HG03558 (cell line): ENCODE data around the gene STK10.
A peak's percentile ranks its signal among the peaks of the same experiment; 100 is the strongest.
"Not testable (repeated sequence)": the region's sequence is repeated elsewhere in the genome, so short reads cannot be mapped to it uniquely, and the experiment has no call there.

ENCODE experiments used
- ATAC-seq: cut with Tn5 transposase; IDR thresholded peaks from one replicate; pipeline ENCODE4 v1.9.1; 2021; ENCODE audit warnings: moderate number of reproducible peaks; ENCODE audit not compliant: unreplicated experiment; ENCODE audit errors: extremely low read depth

Gene STK10

DNA sequence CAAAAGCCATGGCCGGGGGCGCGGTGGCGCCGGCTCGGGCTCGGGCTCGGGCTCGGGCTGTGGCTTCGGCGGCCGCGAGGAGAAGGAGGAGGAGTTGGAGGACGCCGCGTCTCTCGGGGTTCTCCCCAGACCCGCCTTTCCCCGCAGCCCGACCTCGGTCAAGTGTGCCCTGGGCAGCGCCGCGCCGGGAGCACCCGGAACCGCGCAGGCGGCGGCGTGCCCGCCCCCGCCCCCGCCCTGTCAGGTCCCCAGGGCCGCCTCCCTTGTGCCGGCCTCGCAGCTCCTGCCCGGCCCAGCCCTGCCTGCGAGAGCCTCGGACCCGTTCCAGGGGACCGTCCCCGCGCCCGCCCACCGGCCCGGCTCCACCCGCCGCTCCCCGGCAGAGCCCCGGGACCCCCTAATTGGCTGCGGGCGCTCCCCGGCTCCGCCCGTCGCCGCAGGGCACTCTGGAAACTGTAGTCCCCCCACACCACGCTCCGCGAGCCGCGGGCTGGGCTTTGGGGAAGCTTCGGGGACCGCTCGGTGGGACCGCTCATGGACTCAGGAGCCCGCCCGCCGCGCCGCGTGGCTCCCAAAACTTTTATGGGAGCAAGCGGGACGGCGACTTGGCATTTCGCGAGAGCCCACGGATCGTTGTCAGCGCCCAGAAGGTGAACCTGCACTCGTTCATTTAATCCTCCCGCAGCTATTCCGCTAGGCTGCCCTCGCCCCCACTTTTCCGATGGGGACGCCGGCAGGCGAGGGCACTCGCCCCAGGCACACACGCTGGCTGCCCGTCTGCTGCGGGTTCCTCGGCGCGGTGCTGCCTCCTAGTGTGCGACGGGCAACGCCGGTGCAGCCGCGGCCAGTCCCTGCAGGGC, at the start of gene STK10:
STK10 (minus strand) TSS at position 192 of the 860 bp plus-strand sequence; CDS start at position 10, 182 bp downstream.
- peak; percentile 45 for ATAC-seq

DNA sequence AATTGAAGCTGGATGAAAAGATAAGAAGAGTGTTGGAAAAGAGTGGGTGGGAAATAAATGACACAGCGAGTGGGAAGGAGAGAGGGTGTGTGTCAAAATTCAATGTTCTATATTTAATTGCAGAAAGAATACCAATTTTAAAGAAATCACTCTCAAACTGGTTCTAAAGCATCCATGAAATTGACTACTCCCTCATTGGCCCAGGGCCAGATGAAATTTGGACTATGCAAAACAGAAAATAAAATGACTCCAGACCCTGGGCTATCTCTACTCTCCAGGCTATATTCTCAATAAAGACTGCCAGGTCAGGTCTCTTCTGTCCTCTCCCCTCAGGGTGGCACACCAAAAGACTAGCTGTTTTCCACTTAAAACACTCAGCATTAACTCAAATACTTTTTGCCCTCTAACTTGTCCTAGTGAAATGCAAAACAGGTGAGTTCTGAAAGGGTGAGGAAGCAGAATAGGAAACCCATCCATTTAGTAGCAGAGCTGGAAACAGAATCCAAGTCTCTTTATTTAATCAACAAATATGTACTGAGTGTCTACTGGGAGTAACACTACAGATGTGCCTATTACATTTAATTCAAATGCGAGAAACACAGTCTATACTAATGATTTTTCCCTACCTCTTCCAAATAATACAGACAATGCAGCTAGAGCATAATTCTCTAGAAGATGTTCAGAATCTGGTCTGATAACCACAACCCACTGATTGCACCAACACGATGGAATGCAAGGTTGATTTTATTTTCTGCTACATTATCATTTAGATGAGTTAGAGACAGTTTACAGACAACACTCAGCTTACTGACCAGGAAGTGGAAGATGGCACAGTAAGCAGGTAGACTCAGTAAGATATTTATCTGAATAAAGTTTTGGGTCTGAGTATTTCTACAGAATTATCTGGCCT, 48.1 kb upstream of the STK10 start:
- no peak for ATAC-seq

DNA sequence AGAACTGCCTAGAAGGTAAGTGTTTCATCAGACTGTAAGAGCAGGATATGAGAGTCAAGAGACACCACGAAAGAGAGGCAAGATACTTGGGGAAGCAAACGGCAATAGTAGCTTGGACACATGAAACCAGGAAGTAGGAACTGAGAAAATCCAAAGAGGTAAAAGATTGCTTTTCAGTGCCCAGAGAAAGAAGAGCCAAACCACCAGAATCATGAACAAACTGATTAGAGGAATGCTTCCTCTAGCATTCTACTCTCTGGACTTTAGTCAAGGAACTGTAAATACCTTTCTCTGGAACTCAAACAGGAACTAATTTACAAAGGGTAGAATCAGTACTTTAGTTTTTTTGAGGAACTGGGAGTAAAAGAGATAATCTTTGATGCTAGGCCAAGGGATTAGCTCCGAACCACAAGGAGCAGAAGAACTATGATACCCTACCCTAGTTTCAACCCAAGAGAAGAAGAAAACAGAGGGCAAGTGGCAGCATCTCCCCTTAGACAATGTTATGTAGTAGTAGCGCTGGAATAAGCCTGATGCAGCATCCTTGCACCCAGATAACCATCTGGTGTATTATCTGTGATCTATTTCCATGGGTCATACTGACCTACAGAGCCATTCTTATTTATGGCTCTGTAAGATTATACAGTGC, 47.2 kb upstream of the STK10 start:
- ATAC-seq: no peak

DNA sequence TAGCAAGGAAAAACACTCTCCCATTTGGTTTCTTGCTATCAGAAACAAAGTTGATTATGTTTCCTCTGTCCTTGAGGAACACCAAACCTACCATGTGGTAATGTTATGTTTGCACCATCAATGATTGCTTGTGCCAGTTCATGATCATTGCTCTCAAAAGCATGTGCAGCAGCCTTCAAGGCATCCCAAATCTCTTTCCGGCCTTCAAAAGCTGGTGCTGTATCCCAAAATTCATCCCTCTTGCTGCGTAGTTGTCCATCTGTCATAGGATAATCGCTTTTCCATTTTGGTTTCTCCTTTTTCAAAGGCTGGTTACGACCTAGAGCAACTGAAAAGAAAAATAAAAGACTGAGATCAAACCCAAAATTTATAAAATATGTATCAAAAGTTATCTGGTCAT, 46.0 kb upstream of the STK10 start:
- ATAC-seq: no peak

DNA sequence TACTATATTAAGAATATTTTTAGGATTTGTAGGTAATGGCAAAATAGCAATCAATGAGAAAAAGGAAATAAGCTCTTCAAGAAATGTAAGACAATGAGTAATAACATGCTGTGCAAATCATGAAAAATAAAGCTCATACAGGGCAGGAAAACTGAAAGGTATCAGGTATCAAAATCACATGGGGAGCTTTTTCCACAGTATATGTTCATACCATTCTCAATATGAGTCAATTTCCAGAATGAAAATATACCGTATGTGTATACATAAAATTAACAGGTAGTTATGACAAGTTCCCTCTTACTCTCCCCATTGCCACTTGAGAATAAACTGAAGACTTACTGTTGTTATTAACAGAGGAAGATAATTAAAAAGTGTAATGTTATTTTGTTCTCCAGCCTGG, 41.9 kb upstream of the STK10 start:
- ATAC-seq: no peak

DNA sequence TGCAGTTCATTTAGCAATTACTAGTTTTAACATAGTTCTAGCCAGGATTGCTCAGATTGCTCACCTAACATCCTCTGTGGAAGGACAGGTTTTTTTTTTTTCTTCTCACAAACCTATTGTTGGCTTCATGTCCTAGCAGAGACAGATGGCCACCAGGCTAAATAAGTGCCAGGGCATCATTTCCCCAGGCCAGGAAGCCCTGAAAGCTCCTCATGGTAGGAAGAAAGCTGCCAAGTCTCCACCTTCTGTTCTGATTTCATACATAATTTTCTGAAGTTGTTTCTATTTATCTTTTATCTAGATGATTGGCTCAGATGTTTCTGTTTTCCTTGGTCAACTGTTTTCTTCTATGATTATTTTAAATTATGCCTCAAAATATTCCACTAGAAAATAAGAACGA, 37.0 kb upstream of the STK10 start:
- ATAC-seq: no peak

DNA sequence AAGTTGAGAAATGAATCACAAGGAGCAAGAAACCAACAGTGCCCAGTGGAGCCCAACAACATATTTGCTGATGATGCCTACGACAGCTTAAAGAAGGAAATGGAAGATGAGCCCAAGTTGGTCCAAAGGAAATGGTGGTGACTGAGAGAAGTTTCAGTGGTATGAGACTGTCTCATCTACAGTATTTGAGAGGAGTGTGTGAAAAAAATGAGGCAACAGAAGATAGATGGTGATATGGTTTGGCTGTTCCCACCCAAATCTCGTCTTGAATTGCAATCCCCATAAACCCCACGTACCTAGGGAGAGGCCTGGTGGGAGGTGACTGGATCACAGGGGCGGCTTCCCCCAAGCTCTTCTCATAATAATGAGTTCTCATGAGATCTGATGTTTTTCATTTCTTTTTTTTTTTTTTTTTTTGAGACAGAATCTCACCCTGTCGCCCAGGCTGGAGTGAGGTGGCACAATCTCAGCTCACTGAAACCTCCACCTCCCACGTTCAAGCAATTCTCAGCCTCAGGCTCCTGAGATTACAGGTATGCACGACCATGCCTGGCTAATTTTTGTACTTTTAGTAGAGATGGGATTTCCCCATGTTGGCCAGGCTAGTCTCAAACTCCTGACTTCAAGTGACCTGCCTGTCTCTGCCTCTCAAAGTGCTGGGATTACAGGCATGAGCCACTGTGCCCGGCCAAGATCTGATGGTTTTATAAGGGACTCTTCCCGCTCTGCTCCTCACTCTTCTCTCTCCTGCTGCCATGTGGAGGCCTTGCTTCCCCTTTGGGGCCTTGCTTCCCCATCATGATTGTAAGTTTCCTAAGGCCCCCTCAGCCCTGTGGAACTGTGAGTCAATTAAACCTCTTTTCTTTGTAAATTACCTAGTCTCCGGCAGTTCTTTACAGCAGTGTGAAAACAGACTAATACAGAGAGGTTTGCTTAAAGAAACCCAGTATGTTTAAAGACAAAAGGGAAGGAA, 36.2 kb upstream of the STK10 start:
- peak; percentile 63 for ATAC-seq

DNA sequence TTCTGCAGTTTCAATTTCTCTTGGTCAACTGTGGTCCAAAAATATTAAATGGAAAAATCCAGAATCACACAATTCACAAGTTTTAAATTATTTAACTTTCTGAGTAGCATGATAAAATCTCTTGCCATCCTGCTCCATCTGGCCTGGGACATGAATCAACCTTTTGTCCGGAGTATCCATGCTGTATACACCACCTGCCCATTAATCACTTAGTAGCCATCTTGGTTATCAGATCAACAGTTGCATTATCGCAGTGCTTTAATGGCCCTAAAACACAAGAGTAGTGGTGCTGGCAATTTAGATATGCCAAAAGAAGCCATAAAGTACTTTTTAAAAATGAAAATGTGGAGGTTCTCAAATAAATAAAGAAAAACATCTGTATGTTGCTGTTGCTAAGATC, 31.3 kb upstream of the STK10 start:
- no peak for ATAC-seq

DNA sequence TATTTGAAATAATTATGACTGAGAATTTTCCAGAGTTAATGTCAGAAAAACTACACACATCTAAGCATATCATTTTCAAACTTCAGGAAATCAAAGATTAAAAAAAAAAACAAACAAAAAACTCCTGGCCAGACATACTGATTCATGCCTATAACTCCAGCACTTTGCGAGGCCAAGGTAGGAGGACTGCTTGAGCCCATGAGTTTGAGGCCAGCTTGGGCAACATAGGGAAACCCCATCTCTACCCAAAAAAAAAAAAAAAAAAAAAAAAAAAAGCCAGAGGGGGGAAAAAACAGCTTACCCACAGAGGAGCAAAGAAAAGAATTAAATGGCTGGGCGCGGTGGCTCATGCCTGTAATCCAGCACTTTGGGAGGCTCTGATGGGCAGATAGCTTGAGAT, 28.3 kb upstream of the STK10 start:
- ATAC-seq: no peak

DNA sequence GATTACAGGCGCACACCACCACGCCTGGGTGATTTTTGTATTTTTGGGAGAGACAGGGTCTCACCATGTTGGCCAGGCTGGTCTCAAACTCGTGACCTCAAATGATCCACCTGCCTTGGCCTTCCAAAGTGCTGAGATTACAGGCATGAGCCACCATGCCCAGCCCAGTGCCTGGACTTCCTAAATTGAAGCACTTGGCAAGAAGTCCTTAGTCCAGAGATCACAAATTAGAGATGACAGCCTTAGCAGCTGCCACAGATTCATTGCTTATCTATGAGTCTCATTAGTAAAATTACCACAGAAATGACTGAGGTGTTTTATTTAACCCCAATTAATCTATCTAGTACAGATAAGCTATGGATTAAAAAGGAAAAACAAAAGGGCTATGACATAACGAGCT, 25.1 kb upstream of the STK10 start:
- no peak for ATAC-seq

DNA sequence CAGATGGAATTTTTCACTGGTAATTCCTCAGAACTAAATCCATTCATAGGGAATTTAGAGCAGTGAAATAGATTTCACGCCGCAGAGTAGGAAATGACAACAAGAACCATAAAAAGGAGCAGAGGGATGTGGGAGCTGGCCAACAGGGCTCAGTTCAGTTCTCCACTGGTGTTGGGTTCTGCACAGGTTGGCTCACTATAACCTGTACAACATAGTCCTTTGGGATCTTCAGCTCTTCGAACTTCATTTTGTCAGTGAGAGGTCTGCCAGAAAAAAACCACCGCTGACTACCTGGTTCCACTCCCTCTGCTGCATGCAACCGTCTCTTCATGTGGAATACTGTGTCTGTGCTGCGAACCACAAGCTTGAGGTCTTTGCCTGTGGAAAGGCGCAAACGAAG, 23.7 kb upstream of the STK10 start:
- ATAC-seq: no peak

DNA sequence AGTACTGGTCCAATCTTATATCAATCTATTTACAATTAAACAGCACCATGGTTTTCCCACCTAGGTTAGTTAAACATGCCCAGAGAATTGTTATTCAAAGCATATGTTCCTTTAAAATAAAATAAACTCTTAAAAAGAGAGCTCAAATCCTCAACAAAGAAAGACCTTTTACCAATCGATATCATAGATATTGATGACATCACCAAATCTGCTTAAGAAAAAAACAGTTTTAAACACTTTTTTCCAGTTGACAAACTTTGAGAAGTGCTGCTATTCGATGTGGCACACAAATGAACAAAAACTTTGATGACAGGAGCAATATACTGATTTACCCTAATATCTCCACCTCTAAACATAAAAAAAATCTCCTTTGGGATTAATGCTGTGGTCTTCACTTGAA, 21.7 kb upstream of the STK10 start:
- ATAC-seq: no peak

DNA sequence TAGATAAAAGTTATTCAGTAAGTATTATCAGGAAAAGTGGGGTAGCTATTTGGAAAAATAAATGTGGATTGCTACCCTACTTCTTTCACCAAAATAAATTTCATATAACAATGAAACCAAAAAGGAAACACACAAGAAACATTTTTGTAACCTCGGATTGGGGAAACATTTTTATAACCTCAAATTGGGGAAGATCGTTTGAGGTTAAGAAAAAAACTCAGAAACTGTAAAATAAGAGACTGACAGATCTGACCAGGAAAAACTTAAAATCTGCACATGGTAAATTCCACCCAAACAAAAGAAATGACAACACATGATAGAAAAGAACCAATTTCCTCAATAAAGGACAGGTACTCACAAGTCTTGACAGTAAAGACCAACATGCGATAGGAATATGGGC, 19.5 kb upstream of the STK10 start:
- no peak for ATAC-seq

DNA sequence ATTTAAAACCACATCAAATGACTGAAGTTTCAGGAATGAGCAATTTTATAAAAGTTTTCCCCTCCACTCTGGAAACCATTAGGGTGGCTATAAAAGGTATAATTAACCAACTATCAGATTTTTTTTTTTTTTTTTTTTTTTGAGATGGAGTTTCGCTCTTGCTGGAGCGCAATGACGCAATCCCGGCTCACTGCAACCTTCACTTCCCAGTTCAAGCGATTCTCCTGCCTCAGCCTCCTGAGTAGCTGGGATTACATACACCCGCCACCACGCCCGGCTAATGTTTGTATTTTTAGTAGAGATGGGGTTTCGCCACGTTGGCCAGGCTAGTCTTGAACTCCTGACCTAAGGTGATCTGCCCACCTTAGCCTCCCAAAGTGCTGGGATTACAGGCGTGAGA, 18.0 kb upstream of the STK10 start:
- not testable (repeated sequence) for ATAC-seq

DNA sequence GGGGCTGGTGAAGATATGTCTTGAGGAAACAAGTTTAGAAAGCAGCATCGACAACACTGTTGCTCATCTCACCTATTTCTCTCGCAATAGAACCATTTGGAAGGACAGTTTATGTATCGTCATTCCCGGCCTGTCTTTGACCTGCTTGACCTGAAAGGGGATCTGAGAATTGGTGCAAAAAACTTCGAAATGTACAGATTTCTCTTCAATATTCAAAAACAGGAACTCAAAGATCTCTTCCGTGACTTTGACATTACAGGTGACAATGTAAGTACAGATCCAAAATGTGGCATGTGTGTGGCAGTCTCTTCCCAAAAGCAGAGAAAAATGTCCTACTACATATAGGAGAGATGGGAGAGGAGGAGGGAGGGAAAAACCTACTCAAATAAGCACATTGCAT, 12.5 kb upstream of the STK10 start:
- no peak for ATAC-seq

DNA sequence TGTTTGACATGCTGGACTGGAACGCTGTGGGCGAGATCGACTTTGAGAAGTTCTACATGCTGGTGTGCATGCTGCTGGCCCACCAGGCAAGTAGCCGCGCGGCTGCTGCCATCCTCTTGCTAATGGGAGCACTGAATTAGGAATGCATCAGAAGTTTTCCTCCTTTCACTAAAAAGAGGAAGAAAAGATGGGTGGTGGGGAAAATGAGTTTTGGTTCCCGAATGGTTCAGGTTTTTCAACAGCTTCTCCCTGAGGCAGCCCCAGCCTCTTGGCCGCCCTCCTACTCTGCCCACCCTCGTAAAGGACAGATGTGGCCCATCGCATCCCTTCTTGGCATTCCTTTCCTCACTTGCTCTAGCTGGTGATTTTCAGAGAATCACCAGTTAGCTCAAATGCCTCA, 11.4 kb upstream of the STK10 start:
- ATAC-seq: no peak

DNA sequence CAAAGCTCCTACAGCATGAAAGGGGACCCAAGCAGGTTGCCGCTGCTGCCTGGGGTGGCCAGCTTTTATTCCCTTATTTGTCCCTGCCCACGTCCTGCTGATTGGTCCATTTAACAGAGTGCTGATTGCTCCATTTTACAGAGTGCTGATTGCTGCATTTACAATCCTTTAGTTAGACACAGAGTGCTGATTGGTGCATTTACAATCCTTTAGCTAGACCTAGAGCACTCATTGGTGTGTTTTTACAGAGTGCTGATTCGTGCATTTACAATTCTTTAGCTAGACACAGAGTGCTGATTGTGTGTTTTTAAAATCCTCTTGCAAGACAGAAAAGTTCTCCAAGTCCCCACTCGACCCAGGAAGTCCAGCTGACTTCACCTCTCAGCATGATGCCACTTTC, 9.8 kb upstream of the STK10 start:
- not testable (repeated sequence) for ATAC-seq

DNA sequence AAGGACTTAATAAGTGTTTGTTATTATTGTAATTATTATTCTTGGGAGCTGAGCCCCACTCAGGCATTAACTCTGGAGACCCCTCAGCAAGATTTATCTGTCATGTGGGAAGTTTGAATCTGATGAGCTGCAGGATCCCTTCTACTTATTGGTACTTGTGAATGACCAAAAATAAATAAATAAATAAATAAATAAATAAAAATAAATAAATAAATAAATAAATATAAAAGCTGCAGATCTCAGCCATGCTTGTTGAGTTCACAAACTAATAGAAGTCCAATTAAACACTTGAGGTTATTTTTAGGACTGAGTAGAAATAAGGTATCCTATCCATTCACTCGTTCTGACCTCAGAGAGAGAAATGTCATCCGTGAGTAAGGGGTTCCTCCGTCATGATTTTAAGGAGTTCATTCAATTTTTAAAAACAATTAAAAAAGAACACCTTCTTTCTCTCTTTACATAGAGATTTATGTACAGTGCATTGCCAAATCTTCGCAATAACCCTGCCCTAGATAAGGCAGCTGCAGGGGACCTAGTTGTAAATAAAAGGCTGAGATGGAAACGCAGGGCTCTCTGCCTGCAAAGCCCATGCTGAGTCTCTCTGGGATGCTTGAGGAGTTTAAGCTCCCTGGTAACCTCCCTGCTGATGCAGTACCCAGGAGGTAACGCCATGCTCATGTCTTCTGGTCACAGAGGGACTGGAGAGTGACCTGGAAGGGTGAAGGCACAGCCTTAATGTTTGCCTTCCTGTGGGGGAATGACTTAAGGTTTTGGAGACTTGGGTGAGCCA, 7.2 kb upstream of the STK10 start:
- no peak for ATAC-seq

DNA sequence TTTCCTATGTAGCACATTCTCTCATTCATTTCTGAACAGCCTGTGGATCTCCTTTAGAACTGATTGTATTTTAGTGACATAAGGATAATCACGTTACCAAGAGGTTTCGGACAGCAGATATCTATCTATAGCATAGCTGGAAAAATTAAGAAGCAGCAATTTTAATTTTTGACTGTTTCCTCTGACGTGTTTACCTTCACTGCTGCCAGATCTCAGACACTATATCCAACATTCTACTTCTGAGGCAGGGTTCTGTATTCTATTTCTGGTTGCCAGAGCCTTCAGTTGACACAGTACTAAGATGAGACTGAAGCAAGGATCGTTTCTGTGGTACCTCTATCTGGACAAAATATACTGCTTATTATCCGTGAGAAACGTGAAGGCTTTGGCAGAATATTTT, 5.8 kb upstream of the STK10 start, which contains the start of gene EFCAB9:
EFCAB9 (plus strand) TSS at position 301 of the 400 bp plus-strand sequence; CDS start at position 302, 1 bp downstream.
- no peak for ATAC-seq
